ENCODE results near the gene SP5. TPM values are rescaled to one million over a fixed set of nuclear protein-coding genes. Genes with fewer than 3 reads are reported as not detected.

The SP5 gene
- total and polyA plus RNA-seq, 9 of the 15 experiments (the other 6 are each of a cell fraction or from before 2014, with no cell fraction given), result 0.03 to 1.7 (median 0.16) TPM; not detected in 1

GRCh38 chr2:170711774-170712652 is 3.1 kb upstream of the SP5 start:
- ChIA-PET CTCF (ENCODE audit: low intra/inter-chr PET ratio) (no interaction called here), POLR2A (interaction anchor here (1.1 to 1.3 kb wide), 2 partner anchors 28 to 217 kb away, joined by 3 read pairs; partner anchors contain the start of gene GORASP2)
- ATAC-seq (no peak), DNase-seq (ENCODE audit: extremely low read depth in 1 of 4, low spot score in 3 of 4) (no peak), FAIRE-seq (no peak)
- H3K4me1 ChIP-seq (replicated peaks in 1 of 2; ENCODE audit: control insufficient read depth in 2 of 2, insufficient read depth in 2 of 2, low read length in 2 of 2), result peaks cover 14 to 42% of the 10 kb centered on the region in 2 experiments; a peak in 4 of 5 replicates
- H3K27me3 ChIP-seq (ENCODE audit: control insufficient read depth in 2 of 2, insufficient read depth in 2 of 2, low read length in 2 of 2), result no peaks in the 10 kb centered on the region
- intact Hi-C loops (cut with micrococcal nuclease), result loop anchor here (2.0 to 10.0 kb wide), 2 partner anchors 53 to 307 kb away; no protein-coding TSS in a partner anchor
- no peak overlapping the region for H2AFZ ChIP-seq (ENCODE audit: low read depth, low read length)
- H3K9ac ChIP-seq (ENCODE audit: insufficient read depth in 1 of 2, low read depth in 2 of 2, low read length in 2 of 2), result no peak overlapping the region
- no peak overlapping the region for H3K4me3 ChIP-seq
- H4K20me1 ChIP-seq (replicated peaks; ENCODE audit: control insufficient read depth, insufficient read depth, low read length), result no peaks in the 10 kb centered on the region
- H3K79me2 ChIP-seq (ENCODE audit: control insufficient read depth, insufficient read depth, low read length), result no peaks in the 10 kb centered on the region
- in situ Hi-C loops (cut with MboI), result no loop called here
- H3K27ac ChIP-seq (ENCODE audit: extremely low read depth, low read depth, low read length), result no peak overlapping the region
- BruUV-seq (replicated peaks), result no TSS peak
- TF ChIP-seq TEAD2 (tag; IDR thresholded peaks at IDR 0.05) (no peak), EGR1 (conservative IDR thresholded peaks at IDR 0.05) (0 out of 2 replicates have a peak, but pooled peaks have one; percentile 11)
- no peak overlapping the region for H3K4me2 ChIP-seq (ENCODE audit: insufficient read depth, low read length)
- H3K9me3 ChIP-seq (replicated peaks; ENCODE audit: control insufficient read depth, insufficient read depth, low read depth, low read length), result peaks cover 4% of the 10 kb centered on the region; the same call in 1 of the 2 replicates
- H3K36me3 ChIP-seq (ENCODE audit: control insufficient read depth, insufficient read depth, low read length), result no peaks in the 10 kb centered on the region
- H3K9me1 ChIP-seq (ENCODE audit: control insufficient read depth, insufficient read depth, low read length), result no peaks in the 10 kb centered on the region
- WGBS (ENCODE audit: insufficient coverage, low coverage, missing lambda C conversion rate), result 90% methylated on average over 42 of the region's 51 CpGs
